GM12891 (cell line): ENCODE measurements around the gene IDH1.
"Not testable (repeated sequence)": the region's sequence is repeated elsewhere in the genome, so short reads cannot be mapped to it uniquely, and the experiment has no call there.

Experiments used
- DNase-seq: peaks from one replicate; pipeline ENCODE4 v3.0.0; 2011; ENCODE audit warnings: low spot score; ENCODE audit not compliant: insufficient read length
- FAIRE-seq: peaks from 2 replicates; lab custom pipeline; 2011; peaks lifted over from hg19 to GRCh38; lab: Jason Lieb, UNC
- PAX5 ChIP-seq: IDR thresholded peaks from 2 replicates; pipeline ENCODE4 v1.6.1; 2011; ENCODE audit warnings: low read length, moderate library complexity, mild to moderate bottlenecking; ENCODE audit not compliant: insufficient read depth, severe bottlenecking
- POLR2A ChIP-seq: IDR thresholded peaks from 2 replicates; pipeline ENCODE4 v1.6.1; 2011; ENCODE audit warnings: low read depth, low read length, control low read depth
- POLR2AphosphoS5 ChIP-seq: IDR thresholded peaks from 2 replicates; pipeline ENCODE4 v1.6.1; 2011; ENCODE audit warnings: low read depth, low read length, control low read depth
- POU2F2 ChIP-seq: IDR thresholded peaks from 2 replicates; pipeline ENCODE4 v1.6.1; 2011; ENCODE audit warnings: low read depth, mild to moderate bottlenecking, control low read depth, low read length, moderate library complexity
- SPI1 ChIP-seq: IDR thresholded peaks from 2 replicates; pipeline ENCODE4 v1.6.1; 2011; ENCODE audit warnings: low read depth, low read length, control low read depth
- TAF1 ChIP-seq: IDR thresholded peaks from 2 replicates; pipeline ENCODE4 v1.6.1; 2011; ENCODE audit warnings: low read depth, low read length, control low read depth

IDH1 gene

GRCh38 chr2:208245746-208246145 lies 9.1 kb downstream of the IDH1 start:
- TF ChIP-seq POU2F2 (no peak), POLR2A (no peak), PAX5 (no peak)
- FAIRE-seq (no peak), DNase-seq (no peak)

GRCh38 chr2:208244422-208244821 lies 10.4 kb downstream of the IDH1 start:
- FAIRE-seq (no peak), DNase-seq (no peak)
- no peak for TF ChIP-seq TAF1
- TF ChIP-seq POLR2A = no peak

- DNase-seq = no peak
- TF ChIP-seq SPI1 = no peak
- no peak for FAIRE-seq
These were observed 14.2 kb downstream of the IDH1 start for GRCh38 chr2:208240619-208241209.

- FAIRE-seq = no peak
- DNase-seq = no peak
- TF ChIP-seq TAF1 (no peak), POLR2AphosphoS5 (no peak), POLR2A (no peak)
These were observed 14.9 kb downstream of the IDH1 start for GRCh38 chr2:208239770-208240493.

GRCh38 chr2:208235860-208236259 lies 19.0 kb downstream of the IDH1 start:
- TF ChIP-seq SPI1 (no peak), PAX5 (no peak), TAF1 (no peak), POLR2A (no peak), POLR2AphosphoS5 (no peak), POU2F2 (no peak)
- FAIRE-seq (no peak), DNase-seq (no peak)

- TF ChIP-seq TAF1 = no peak
- TF ChIP-seq POLR2A = no peak
- DNase-seq = no peak
- FAIRE-seq = no peak
These were observed 20.1 kb downstream of the IDH1 start for GRCh38 chr2:208234786-208235185.

- DNase-seq (no peak), FAIRE-seq (no peak)
- TF ChIP-seq TAF1 = no peak
- no peak for TF ChIP-seq SPI1
- TF ChIP-seq PAX5 = no peak
- TF ChIP-seq POLR2A = no peak
- TF ChIP-seq POLR2AphosphoS5 = no peak
These were observed 26.4 kb downstream of the IDH1 start for GRCh38 chr2:208228476-208228875.

- no peak for FAIRE-seq
- no peak for DNase-seq
- TF ChIP-seq SPI1 = no peak
- no peak for TF ChIP-seq POLR2A
- TF ChIP-seq POU2F2 = no peak
- no peak for TF ChIP-seq PAX5
- TF ChIP-seq POLR2AphosphoS5 = no peak
- no peak for TF ChIP-seq TAF1
These were observed 27.2 kb downstream of the IDH1 start for GRCh38 chr2:208227581-208228232.

GRCh38 chr2:208224802-208225201 lies 30.1 kb downstream of the IDH1 start:
- TF ChIP-seq POLR2A = no peak
- FAIRE-seq (no peak), DNase-seq (no peak)

GRCh38 chr2:208222351-208222750 lies 32.5 kb downstream of the IDH1 start:
- DNase-seq (no peak), FAIRE-seq (no peak)
- no peak for TF ChIP-seq POLR2A
- TF ChIP-seq POLR2AphosphoS5 = no peak
- TF ChIP-seq TAF1 = no peak
- no peak for TF ChIP-seq POU2F2
- TF ChIP-seq SPI1 = no peak
- TF ChIP-seq PAX5 = no peak

- DNase-seq, FAIRE-seq: not testable (repeated sequence)
These were observed 33.0 kb downstream of the IDH1 start for GRCh38 chr2:208221873-208222272.
